K562 (cell line): ENCODE data around the gene SERPINA6. TPM values are rescaled to one million over a fixed set of nuclear protein-coding genes. Genes with fewer than 3 reads are reported as not detected.

Experiments
- ATAC-seq: fragments of 200-7000 bp; cut with Tn5 transposase; 3 replicates; pipeline ENCODE4 v1.9.1; 2020; ENCODE audit warnings: moderate library complexity
- Bru-seq: library from RNA; stranded (reverse); fragments of 400-500 nt; gene quantifications from one replicate; lab custom pipeline; 2021; lab: Mats Ljungman, UMichigan
- BruChase-seq, 2 experiments: library from RNA; stranded (reverse); fragments of 400-500 nt; gene quantifications; one replicate each; lab custom pipeline; 2021; lab: Mats Ljungman, UMichigan
- BruUV-seq: library from RNA; stranded (reverse); fragments of 400-500 nt; replicated peaks from 2 replicates; lab custom pipeline; 2021; lab: Mats Ljungman, UMichigan
- CTCF ChIA-PET: fragments of 300-600 bp; formaldehyde crosslinking; extraction: SDS; loops from one replicate; lab custom pipeline; 2021; ENCODE audit warnings: low intra/inter-chr PET ratio; lab: Yijun Ruan, JAX
- POLR2A ChIA-PET: fragments of 300-600, 350-650 bp; sonication (Branson Sonifier 250); formaldehyde crosslinking; extraction: SDS; loops from one replicate; lab custom pipeline; 2021; ENCODE audit warnings: antibody characterized with exemption, inconsistent platforms; lab: Yijun Ruan, JAX
- DNase-seq, 4 experiments: peaks; one replicate each; pipeline versions ENCODE4 v3.0.0 to v3.0.0-alpha.2; 2011 to 2018; ENCODE audit warnings: low spot score in 3 of 4, mixed read lengths in 3 of 4; ENCODE audit errors: extremely low read depth in 1 of 4
- FAIRE-seq: peaks from 2 replicates; lab custom pipeline; 2011; peaks lifted over from hg19 to GRCh38; lab: Jason Lieb, UNC
- H2AFZ ChIP-seq: 2 replicates; pipeline ENCODE4 v1.6.0; 2011; ENCODE audit warnings: low read depth, low read length, control low read depth, inconsistent platforms
- H3K27ac ChIP-seq: fragments of 200-600 bp; 3 replicates; pipeline ENCODE4 v1.8.0; 2011; ENCODE audit warnings: low read depth, mild to moderate bottlenecking, control low read depth, inconsistent platforms, low read length, moderate library complexity, mixed read lengths; ENCODE audit errors: extremely low read depth
- H3K27me3 ChIP-seq, 2 experiments: fragments of 300-600 bp in 1 of 2; 2 replicates in 1 of 2; 3 replicates in 1 of 2; pipeline versions ENCODE4 v1.6.0 to v1.8.0; 2011; ENCODE audit warnings: inconsistent platforms in 2 of 2, low read length in 2 of 2, mild to moderate bottlenecking in 1 of 2, mixed read lengths in 1 of 2, moderate library complexity in 1 of 2; ENCODE audit not compliant: control insufficient read depth in 2 of 2, insufficient read depth in 2 of 2
- H3K36me3 ChIP-seq: fragments of 300-600 bp; 3 replicates; pipeline ENCODE4 v1.8.0; 2011; ENCODE audit warnings: mild to moderate bottlenecking, low read length, inconsistent platforms; ENCODE audit not compliant: control insufficient read depth, insufficient read depth
- H3K4me1 ChIP-seq, 2 experiments: fragments of 200-600 bp in 1 of 2; replicated peaks in 1 of 2; 2 replicates in 1 of 2; 3 replicates in 1 of 2; pipeline versions ENCODE4 v1.5.1 to v1.8.0; 2011; ENCODE audit warnings: inconsistent platforms in 2 of 2, low read length in 2 of 2, mild to moderate bottlenecking in 1 of 2, mixed read lengths in 1 of 2, moderate library complexity in 1 of 2; ENCODE audit not compliant: control insufficient read depth in 2 of 2, insufficient read depth in 2 of 2
- H3K4me2 ChIP-seq: 2 replicates; pipeline ENCODE4 v1.6.1; 2011; ENCODE audit warnings: low read length, control low read depth, inconsistent platforms, mixed read lengths; ENCODE audit not compliant: insufficient read depth
- H3K4me3 ChIP-seq: fragments of 200-600 bp; sonication (generic), shearing (Covaris generic); 2 replicates; pipeline ENCODE4 v1.5.1; 2016; ENCODE audit warnings: control low read depth, inconsistent platforms
- H3K79me2 ChIP-seq: fragments of 200-600 bp; 3 replicates; pipeline ENCODE4 v1.8.0; 2011; ENCODE audit warnings: low read length, inconsistent platforms; ENCODE audit not compliant: control insufficient read depth, insufficient read depth
- H3K9ac ChIP-seq, 2 experiments: 2 replicates each; pipeline versions ENCODE4 v1.6.0 to v1.6.1; 2011; ENCODE audit warnings: low read depth in 2 of 2, low read length in 2 of 2, control low read depth in 1 of 2, inconsistent platforms in 1 of 2, mild to moderate bottlenecking in 1 of 2, mixed read lengths in 1 of 2; ENCODE audit not compliant: insufficient read depth in 1 of 2
- H3K9me1 ChIP-seq: one replicate; pipeline ENCODE4 v1.6.0; 2011; ENCODE audit warnings: inconsistent platforms, mild to moderate bottlenecking, low read length, moderate library complexity; ENCODE audit not compliant: control insufficient read depth, insufficient read depth
- H3K9me3 ChIP-seq: replicated peaks from 2 replicates; pipeline ENCODE4 v1.5.1; 2011; ENCODE audit warnings: low read depth, low read length, inconsistent platforms; ENCODE audit not compliant: control insufficient read depth, insufficient read depth
- H4K20me1 ChIP-seq: replicated peaks from 2 replicates; pipeline ENCODE4 v1.6.1; 2011; ENCODE audit warnings: low read length, inconsistent platforms, mixed read lengths; ENCODE audit not compliant: control insufficient read depth, insufficient read depth
- GTF2F1 ChIP-seq: IDR thresholded peaks from 2 replicates; pipeline ENCODE4 v1.6.1; 2011; ENCODE audit warnings: low read depth, low read length, improper control_type of control experiment
- MED1 ChIP-seq: sonication (generic); formaldehyde crosslinking; IDR thresholded peaks from 2 replicates; pipeline ENCODE4 v1.8.1; 2023; ENCODE audit warnings: missing genetic modification reagents, borderline replicate concordance
- NFRKB ChIP-seq: fragments of 450-650 bp; IDR thresholded peaks from 2 replicates; pipeline ENCODE4 v1.6.1; 2016; ENCODE audit warnings: low read depth
- STAT5A ChIP-seq: IDR thresholded peaks from 2 replicates; pipeline ENCODE4 v1.6.1; 2012; ENCODE audit warnings: low read length, inconsistent platforms, borderline replicate concordance
- WGBS: fragments of 100-300 bp; shearing (Covaris generic); methylation state at CpG from one replicate; pipeline ENCODE4 v1.1.6; 2016; ENCODE audit warnings: low coverage, mixed read lengths; ENCODE audit not compliant: insufficient coverage; ENCODE audit errors: missing lambda C conversion rate; 5-methylcytosine and 5-hydroxymethylcytosine counted together
- in situ Hi-C: fragments of 300-500 bp; cut with MboI; formaldehyde crosslinking; loops from 4 replicates; pipeline ENCODE4 v1.15.0; 2018; ENCODE audit warnings: inconsistent platforms, mixed read lengths
- intact Hi-C: fragments of 100-400 bp; cut with micrococcal nuclease; formaldehyde crosslinking; loops from 2 replicates; pipeline ENCODE4 v1.14.2; 2022
- long read RNA-seq, 3 experiments: library from polyadenylated mRNA in 2 of 3; library from RNA in 1 of 3; unstranded in 2 of 3; stranded (forward) in 1 of 3; transcript quantifications; one replicate each; pipeline ENCODE4 v2.0.0, GENCODE V29; 2019 to 2022
- polyA minus RNA-seq, 3 experiments: library from RNA; depleted of rRNA, polyadenylated mRNA; stranded (reverse); fragments of >200 nt; gene quantifications; 2 replicates each; pipeline ENCODE4 v1.2.3, GENCODE V29; 2011
- polyA plus RNA-seq, 8 experiments: library from polyadenylated mRNA; depleted of rRNA in 4 of 8; stranded (reverse) in 5 of 8; unstranded in 3 of 8; fragments of >200 nt; fragmentation: Nextera tagmentation in 2 of 8; fragmentation: Illumina TruSeq in 1 of 8; extraction: Ambion mirVana in 2 of 8; extraction: Trizol in 1 of 8; gene quantifications; 2 replicates each; pipeline versions ENCODE4 v1.2.1 to v1.2.3, GENCODE V29; 2011 to 2014; ENCODE audit warnings: inconsistent platforms in 1 of 8, missing spikeins in 1 of 8
- total RNA-seq, 7 experiments: library from RNA; depleted of rRNA in 6 of 7; stranded (reverse); fragments of >200 nt in 6 of 7; fragmentation: Illumina TruSeq in 2 of 7; extraction: Trizol in 2 of 7; gene quantifications; 2 replicates each; pipeline versions ENCODE4 v1.2.1 to v1.2.3, GENCODE V29; 2011 to 2021; ENCODE audit warnings: low replicate concordance in 1 of 7
- TF ChIP-seq, protein P1 (sequence below): fragments of 450-650 bp; IDR thresholded peaks from one replicate; pipeline ENCODE4 v1.6.1; 2018; ENCODE audit warnings: mild to moderate bottlenecking, moderate library complexity; ENCODE audit not compliant: partially characterized antibody
- TF ChIP-seq, protein P2 (sequence below): fragments of 200-800 bp; sonication (Bioruptor generic); IDR thresholded peaks from 2 replicates; pipeline ENCODE4 v1.6.1; 2017; ENCODE audit warnings: missing genetic modification characterization, missing compliant biosample characterization
- TF ChIP-seq, protein P3 (sequence below): sonication (generic); formaldehyde crosslinking; IDR thresholded peaks from 2 replicates; pipeline ENCODE4 v1.8.1; 2023; ENCODE audit warnings: mild to moderate bottlenecking, missing genetic modification reagents, moderate library complexity
- TF ChIP-seq, protein P4 (sequence below): fragments of 450-650 bp; IDR thresholded peaks from 2 replicates; pipeline ENCODE4 v1.6.1; 2018; ENCODE audit warnings: mild to moderate bottlenecking, low read depth; ENCODE audit not compliant: partially characterized antibody

The SERPINA6 gene, protein sequence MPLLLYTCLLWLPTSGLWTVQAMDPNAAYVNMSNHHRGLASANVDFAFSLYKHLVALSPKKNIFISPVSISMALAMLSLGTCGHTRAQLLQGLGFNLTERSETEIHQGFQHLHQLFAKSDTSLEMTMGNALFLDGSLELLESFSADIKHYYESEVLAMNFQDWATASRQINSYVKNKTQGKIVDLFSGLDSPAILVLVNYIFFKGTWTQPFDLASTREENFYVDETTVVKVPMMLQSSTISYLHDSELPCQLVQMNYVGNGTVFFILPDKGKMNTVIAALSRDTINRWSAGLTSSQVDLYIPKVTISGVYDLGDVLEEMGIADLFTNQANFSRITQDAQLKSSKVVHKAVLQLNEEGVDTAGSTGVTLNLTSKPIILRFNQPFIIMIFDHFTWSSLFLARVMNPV
- total RNA-seq (2011; cell fraction: chromatin; rRNA removed; ENCODE audit: low replicate concordance): not detected in 2 replicates
- not detected in 2 replicates for total RNA-seq (2011; cell fraction: nucleolus; rRNA removed)
- total RNA-seq (2011; cell fraction: nucleoplasm; rRNA removed): not detected in 2 replicates
- total RNA-seq (2014; rRNA removed): not detected in 2 replicates
- total RNA-seq (2014; rRNA removed; fragmentation: Illumina TruSeq; extraction: Trizol): not detected in 2 replicates
- not detected in 2 replicates for total RNA-seq (2015; rRNA removed; fragmentation: Illumina TruSeq; extraction: Trizol)
- not detected in 2 replicates for total RNA-seq (2021)
- polyA plus RNA-seq (2011; rRNA removed): not detected in 2 replicates
- polyA plus RNA-seq (2011; cell fraction: cytosol; rRNA removed): not detected in 2 replicates
- not detected in 2 replicates for polyA plus RNA-seq (2011; cell fraction: nucleus; rRNA removed)
- not detected in 2 replicates for polyA plus RNA-seq (2012)
- polyA plus RNA-seq (2014; fragmentation: Illumina TruSeq; extraction: Trizol): not detected in 2 replicates
- not detected for polyA plus RNA-seq (2014; fragmentation: Nextera tagmentation; extraction: Ambion mirVana)
- not detected in 2 replicates for polyA plus RNA-seq (2014; rRNA removed)
- not detected in 2 replicates for polyA minus RNA-seq (2011; rRNA and poly(A)+ RNA removed)
- not detected in 2 replicates for polyA minus RNA-seq (2011; cell fraction: cytosol; rRNA and poly(A)+ RNA removed)
- not detected in 2 replicates for polyA minus RNA-seq (2011; cell fraction: nucleus; rRNA and poly(A)+ RNA removed)
- not detected for Bru-seq, nascent RNA
- not detected for BruChase-seq, experiment 1, labeled RNA remaining after a 2-hour chase
- BruChase-seq, experiment 2, labeled RNA remaining after a 6-hour chase: not detected
- long read RNA-seq, experiment 1: 0 reads
- long read RNA-seq, experiment 2: 0 reads
- long read RNA-seq, experiment 3: 0 reads

DNA sequence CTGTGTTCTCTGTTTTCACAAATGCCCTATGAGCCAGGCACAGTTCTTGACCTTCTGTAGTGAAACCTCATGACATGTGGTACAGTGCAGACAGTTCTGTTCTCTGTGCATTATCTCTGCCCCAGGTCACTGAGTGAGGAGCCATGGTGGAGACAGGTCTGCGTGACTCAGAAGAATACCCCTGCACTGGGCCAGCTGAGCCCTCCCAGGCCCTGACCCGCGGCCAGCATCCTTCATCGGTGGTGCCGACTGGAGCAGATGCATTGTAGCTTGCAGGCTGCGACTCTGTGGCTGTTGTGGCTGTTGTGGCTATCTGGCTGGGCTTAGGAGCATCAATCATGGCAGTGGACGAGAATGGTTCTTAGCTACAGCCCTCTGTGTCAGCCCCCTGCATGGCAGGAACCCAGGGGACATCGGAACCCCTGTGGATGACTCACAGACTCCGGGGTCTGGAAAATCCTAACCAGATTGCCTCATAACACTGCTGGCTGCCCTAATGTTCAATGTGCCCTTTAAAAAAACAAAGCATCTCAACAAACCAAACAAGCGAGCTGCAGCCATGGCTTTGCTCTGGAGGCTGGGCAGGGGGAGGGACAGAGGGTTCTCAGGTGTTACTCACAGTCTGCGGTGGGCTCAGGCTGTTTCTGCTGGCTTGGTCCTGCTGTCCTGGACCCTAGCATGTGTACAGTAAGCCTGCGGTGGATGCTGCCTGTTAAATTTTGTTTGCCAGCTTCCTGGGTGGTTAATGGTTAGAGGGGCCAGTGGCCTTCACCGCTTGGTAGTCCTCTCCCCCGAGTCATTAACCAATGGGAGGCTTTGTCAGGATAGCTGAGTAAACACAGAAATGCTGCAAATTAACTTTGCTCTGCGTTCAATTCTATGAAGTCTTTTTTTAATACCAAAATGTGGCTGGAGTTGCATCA, at the start of gene SERPINA6:
TSS of gene SERPINA6 (minus strand) at position 689 of the 923 bp plus-strand sequence. CDS start 8,688 bp downstream, outside the sequence.
- no peaks in the 10 kb centered on the region for H3K4me1 ChIP-seq
- H3K9ac ChIP-seq: no peak within 1 kb of the TSS
- H3K79me2 ChIP-seq: no peaks in the 10 kb centered on the region
- H3K9me3 ChIP-seq: no peaks in the 10 kb centered on the region
- no peak for DNase-seq
- in situ Hi-C loops: no loop called here
- no peak for ATAC-seq
- no TSS peak for BruUV-seq
- no peak within 1 kb of the TSS for H3K4me2 ChIP-seq
- 2% methylated on average over 15 of the region's 15 CpGs for WGBS
- no peak within 1 kb of the TSS for H3K4me3 ChIP-seq
- no peak within 1 kb of the TSS for H2AFZ ChIP-seq
- H3K9me1 ChIP-seq: no peaks in the 10 kb centered on the region
- CTCF ChIA-PET: no interaction called here
- H3K27ac ChIP-seq: no peak within 1 kb of the TSS
- no peaks in the 10 kb centered on the region for H3K36me3 ChIP-seq
- POLR2A ChIA-PET: no interaction called here
- H4K20me1 ChIP-seq: no peaks in the 10 kb centered on the region
- FAIRE-seq: no peak
- no peaks in the 10 kb centered on the region for H3K27me3 ChIP-seq
- intact Hi-C loops: no loop called here
- no peak for TF ChIP-seq STAT5A
- TF ChIP-seq, protein P1, sequence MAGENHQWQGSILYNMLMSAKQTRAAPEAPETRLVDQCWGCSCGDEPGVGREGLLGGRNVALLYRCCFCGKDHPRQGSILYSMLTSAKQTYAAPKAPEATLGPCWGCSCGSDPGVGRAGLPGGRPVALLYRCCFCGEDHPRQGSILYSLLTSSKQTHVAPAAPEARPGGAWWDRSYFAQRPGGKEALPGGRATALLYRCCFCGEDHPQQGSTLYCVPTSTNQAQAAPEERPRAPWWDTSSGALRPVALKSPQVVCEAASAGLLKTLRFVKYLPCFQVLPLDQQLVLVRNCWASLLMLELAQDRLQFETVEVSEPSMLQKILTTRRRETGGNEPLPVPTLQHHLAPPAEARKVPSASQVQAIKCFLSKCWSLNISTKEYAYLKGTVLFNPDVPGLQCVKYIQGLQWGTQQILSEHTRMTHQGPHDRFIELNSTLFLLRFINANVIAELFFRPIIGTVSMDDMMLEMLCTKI: no peak
- TF ChIP-seq, protein P2, sequence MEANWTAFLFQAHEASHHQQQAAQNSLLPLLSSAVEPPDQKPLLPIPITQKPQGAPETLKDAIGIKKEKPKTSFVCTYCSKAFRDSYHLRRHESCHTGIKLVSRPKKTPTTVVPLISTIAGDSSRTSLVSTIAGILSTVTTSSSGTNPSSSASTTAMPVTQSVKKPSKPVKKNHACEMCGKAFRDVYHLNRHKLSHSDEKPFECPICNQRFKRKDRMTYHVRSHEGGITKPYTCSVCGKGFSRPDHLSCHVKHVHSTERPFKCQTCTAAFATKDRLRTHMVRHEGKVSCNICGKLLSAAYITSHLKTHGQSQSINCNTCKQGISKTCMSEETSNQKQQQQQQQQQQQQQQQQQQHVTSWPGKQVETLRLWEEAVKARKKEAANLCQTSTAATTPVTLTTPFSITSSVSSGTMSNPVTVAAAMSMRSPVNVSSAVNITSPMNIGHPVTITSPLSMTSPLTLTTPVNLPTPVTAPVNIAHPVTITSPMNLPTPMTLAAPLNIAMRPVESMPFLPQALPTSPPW (CRISPR knock-in tag): no peak
- TF ChIP-seq, protein P3, sequence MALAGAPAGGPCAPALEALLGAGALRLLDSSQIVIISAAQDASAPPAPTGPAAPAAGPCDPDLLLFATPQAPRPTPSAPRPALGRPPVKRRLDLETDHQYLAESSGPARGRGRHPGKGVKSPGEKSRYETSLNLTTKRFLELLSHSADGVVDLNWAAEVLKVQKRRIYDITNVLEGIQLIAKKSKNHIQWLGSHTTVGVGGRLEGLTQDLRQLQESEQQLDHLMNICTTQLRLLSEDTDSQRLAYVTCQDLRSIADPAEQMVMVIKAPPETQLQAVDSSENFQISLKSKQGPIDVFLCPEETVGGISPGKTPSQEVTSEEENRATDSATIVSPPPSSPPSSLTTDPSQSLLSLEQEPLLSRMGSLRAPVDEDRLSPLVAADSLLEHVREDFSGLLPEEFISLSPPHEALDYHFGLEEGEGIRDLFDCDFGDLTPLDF (CRISPR knock-in tag): no peak
- TF ChIP-seq, protein P4, sequence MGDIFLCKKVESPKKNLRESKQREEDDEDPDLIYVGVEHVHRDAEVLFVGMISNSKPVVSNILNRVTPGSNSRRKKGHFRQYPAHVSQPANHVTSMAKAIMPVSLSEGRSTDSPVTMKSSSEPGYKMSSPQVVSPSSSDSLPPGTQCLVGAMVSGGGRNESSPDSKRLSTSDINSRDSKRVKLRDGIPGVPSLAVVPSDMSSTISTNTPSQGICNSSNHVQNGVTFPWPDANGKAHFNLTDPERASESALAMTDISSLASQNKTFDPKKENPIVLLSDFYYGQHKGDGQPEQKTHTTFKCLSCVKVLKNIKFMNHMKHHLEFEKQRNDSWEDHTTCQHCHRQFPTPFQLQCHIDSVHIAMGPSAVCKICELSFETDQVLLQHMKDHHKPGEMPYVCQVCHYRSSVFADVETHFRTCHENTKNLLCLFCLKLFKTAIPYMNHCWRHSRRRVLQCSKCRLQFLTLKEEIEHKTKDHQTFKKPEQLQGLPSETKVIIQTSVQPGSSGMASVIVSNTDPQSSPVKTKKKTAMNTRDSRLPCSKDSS: no peak
- no peak for TF ChIP-seq NFRKB
- no peak for TF ChIP-seq GTF2F1
- no peak for TF ChIP-seq MED1
